Right ventricle myocardium inferior (tissue), 1 donor: ENCODE data around the gene NEUROG1. TPM values are rescaled to one million over a fixed set of nuclear protein-coding genes. Genes with fewer than 3 reads are reported as not detected.

ENCODE experiments used
- ATAC-seq: fragments of 200-7000 bp; cut with Tn5 transposase; one replicate; pipeline ENCODE4 v1.9.1; 2020; ENCODE audit warnings: mild to moderate bottlenecking, moderate library complexity
- DNase-seq: peaks from one replicate; pipeline ENCODE4 v3.0.0; 2021; ENCODE audit errors: missing footprints
- intact Hi-C: fragments of 100-400 bp; cut with DNase I; formaldehyde crosslinking; loops from one replicate; pipeline ENCODE4 v1.11.0; 2022
- total RNA-seq: library from RNA; stranded (reverse); fragmentation: NEBNext Ultra II Directional; extraction: Animal tissue kit (Norgen Biotek cat#: 25700); gene quantifications from one replicate; pipeline ENCODE4 v1.2.1, GENCODE V29; 2021
- donor health status: DM: no; HTN: yes; CAD: no; lungs with severe emphysema.

The NEUROG1 gene
- total RNA-seq, 1 donor from 2014 or later, result not detected

GRCh38 chr5:135487839-135488514 is 47.8 kb downstream of the NEUROG1 start:
- intact Hi-C loops, result no loop called here
- no peak for ATAC-seq
- no peak for DNase-seq

DNA sequence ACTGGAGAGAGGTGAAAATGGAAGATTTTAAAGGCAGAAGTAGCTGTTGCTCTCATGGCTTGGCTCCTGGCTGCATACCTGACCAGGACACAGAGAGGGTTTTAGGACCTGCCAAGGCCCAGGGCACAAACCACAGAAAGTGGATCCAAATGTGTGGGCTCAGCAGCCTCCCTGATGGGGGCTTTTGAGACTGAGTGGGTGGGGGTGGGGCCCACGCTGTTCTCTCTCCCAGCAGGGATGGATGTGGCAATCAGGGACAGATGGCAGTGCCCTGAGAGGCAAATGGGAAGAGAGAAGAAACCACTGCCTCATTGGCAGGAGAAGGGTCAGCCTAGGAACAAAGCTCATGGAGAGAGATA is 48.7 kb downstream of the NEUROG1 start:
- no peak for DNase-seq
- intact Hi-C loops, result no loop called here
- no peak for ATAC-seq

GRCh38 chr5:135486131-135487036 is 49.4 kb downstream of the NEUROG1 start:
- intact Hi-C loops, result no loop called here
- DNase-seq, result no peak
- ATAC-seq, result no peak

GRCh38 chr5:135484674-135485086 is 51.1 kb downstream of the NEUROG1 start:
- no peak for DNase-seq
- intact Hi-C loops, result no loop called here
- no peak for ATAC-seq

Other genes starting within 250 kb of the NEUROG1 start
- gene MACROH2A1, start 136.7 kb downstream of the NEUROG1 start, total RNA-seq, result 104 TPM
- gene DCANP1, start 88.6 kb downstream of the NEUROG1 start, total RNA-seq, result not detected
- not detected for gene TIFAB, start 83.6 kb downstream of the NEUROG1 start, total RNA-seq
- gene CXCL14, start 43.0 kb upstream of the NEUROG1 start, total RNA-seq, result 1.8 TPM